ENCODE results near the gene PNMA8A.
"Not testable (repeated sequence)": the region's sequence is repeated elsewhere in the genome, so short reads cannot be mapped to it uniquely, and the experiment has no call there.

PNMA8A gene

DNA sequence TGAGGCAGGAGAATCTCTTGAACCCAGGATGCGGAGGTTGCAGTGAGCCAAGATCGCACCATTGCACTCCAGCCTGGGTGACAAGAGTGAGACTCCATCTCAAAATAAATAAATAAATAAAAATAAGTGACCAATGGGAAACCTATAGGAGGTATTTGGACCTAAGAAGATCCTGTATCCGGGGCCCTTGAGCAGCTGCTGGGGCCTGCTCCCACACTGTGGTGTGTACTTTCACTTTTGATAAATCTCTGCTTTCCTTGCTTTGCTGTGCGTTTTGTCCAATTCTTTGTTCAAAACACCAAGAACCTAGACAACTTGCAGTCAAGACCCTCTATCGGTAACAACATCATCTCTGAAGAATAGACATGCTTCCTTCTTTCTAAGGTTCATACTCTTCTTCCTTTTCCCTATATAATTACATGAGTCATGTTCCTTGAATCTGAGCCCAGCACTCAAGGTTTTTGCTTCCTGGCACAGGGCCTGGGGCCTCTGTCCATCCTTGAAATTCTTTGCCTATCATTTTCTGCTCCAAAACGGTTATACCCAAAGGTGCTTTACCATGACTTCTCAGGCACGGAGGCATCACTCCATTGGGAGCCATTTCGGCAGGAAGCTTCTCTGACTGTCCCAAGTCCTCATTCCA, 28.4 kb downstream of the PNMA8A start:
- no peak for DNase-seq
- in situ Hi-C loops (cut with MboI; ENCODE audit: low pct_unique_long_range_greater_than_20kb, low sequenced_read_pairs), result no loop called here

- in situ Hi-C loops (cut with MboI; ENCODE audit: low pct_unique_long_range_greater_than_20kb, low sequenced_read_pairs), result no loop called here
- DNase-seq, result no peak
Observed at GRCh38 chr19:46441866-46442265, 29.5 kb downstream of the PNMA8A start.

DNA sequence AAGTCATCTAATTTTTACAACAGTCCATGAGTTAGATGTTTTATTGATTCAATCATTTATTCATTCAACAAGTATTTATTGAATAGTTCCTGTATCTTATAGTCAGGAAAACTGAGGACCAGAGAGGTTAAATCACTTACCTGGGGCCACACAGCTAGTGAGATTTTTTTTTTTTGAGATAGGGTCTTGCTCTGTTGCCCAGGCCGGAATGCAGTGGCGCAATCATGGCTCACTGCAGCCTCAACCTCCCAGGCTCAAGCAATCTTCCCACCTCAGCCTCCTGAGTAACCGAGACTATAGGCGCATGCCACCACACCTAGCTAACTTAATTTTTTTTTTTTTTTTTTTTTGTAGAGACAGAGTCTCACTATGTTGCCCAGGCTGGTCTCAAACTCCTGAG, 35.7 kb downstream of the PNMA8A start:
- DNase-seq; in situ Hi-C loops (cut with MboI; ENCODE audit: low pct_unique_long_range_greater_than_20kb, low sequenced_read_pairs): not testable (repeated sequence)

DNA sequence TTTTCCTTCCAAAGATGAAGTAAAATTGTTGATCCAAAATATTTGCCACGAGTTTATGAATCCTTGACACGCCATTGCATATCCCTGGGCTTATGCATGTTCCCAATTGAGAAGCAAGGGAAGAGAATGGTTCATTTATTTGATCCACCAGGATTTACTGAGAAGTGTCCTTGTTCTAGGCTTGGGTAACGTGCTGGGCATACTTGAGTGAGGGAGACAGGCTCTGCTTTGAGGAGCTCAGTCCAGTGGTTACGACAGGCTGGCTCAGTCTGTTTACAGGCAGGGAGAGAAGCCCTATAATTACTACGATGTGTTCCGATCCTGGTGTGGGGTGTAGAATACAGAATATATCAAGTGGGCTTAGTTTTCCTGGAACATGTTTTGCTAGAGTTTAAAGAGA, 36.4 kb downstream of the PNMA8A start:
- in situ Hi-C loops (cut with MboI; ENCODE audit: low pct_unique_long_range_greater_than_20kb, low sequenced_read_pairs), result no loop called here
- DNase-seq, result no peak

- DNase-seq, result not testable (repeated sequence)
Observed at GRCh38 chr19:46433470-46433869, 37.9 kb downstream of the PNMA8A start.

GRCh38 chr19:46431824-46432223, 39.5 kb downstream of the PNMA8A start:
- in situ Hi-C loops (cut with MboI; ENCODE audit: low pct_unique_long_range_greater_than_20kb, low sequenced_read_pairs), result no loop called here
- DNase-seq, result peak; percentile 35

More at GRCh38 chr19:46433470-46433869, 37.9 kb downstream of the PNMA8A start:
- in situ Hi-C loops (cut with MboI; ENCODE audit: low pct_unique_long_range_greater_than_20kb, low sequenced_read_pairs), result not testable (repeated sequence)

DNA sequence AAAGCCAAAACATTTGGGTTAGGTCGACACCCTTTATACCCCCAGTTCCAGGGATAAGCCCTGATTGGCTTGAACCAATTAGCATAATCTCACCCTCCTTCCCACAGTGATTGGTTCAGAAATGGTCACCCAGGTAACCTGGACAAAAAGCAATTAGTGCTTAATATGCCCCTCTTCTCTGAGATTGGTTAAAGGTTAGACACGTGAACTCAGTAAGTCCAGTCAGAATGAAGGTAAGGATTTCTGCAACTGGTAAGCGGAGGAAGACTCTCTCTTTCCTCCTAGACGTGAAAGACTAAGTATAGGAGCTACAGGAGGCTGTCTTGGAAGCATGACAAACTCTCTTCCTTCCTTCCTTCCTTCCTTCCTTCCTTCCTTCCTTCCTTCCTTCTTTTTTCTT, 41.4 kb downstream of the PNMA8A start:
- in situ Hi-C loops (cut with MboI; ENCODE audit: low pct_unique_long_range_greater_than_20kb, low sequenced_read_pairs), result no loop called here
- no peak for DNase-seq

- in situ Hi-C loops (cut with MboI; ENCODE audit: low pct_unique_long_range_greater_than_20kb, low sequenced_read_pairs), result no loop called here
- DNase-seq, result peak; percentile 72
Observed at GRCh38 chr19:46428239-46429135, 42.9 kb downstream of the PNMA8A start, which contains the start of gene PNMA8C. PNMA8C (minus strand) TSS chr19:46428936; CDS start chr19:46428359, 577 bp downstream.

DNA sequence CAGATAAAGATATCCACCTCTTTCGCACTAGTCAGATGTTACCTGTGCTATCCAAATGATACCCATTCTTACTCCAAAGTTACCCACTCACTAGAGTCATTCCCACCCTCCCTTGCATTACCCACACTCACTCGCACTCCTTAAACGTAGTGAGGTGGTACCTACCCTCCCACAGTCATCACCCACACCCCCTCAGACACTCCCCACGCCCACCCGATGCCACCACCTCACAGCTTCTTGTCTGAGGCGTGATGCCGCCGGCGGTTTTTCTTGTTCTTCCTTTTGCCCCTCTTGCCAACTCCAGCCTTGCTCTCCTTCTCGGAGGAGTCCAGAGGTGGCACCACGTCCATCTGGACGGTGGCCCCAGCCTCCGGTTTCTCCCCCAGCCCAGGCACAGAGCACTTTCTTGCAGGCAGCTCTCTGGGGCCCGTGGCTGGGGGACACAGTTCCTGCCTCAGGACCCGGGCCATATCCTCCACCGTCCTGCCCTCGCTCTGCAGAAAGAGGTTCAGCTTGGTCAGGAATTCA, 43.8 kb downstream of the PNMA8A start:
- in situ Hi-C loops (cut with MboI; ENCODE audit: low pct_unique_long_range_greater_than_20kb, low sequenced_read_pairs), result no loop called here
- no peak for DNase-seq

GRCh38 chr19:46426506-46427162, 44.7 kb downstream of the PNMA8A start:
- peak; percentile 36 for DNase-seq
- in situ Hi-C loops (cut with MboI; ENCODE audit: low pct_unique_long_range_greater_than_20kb, low sequenced_read_pairs), result no loop called here

DNA sequence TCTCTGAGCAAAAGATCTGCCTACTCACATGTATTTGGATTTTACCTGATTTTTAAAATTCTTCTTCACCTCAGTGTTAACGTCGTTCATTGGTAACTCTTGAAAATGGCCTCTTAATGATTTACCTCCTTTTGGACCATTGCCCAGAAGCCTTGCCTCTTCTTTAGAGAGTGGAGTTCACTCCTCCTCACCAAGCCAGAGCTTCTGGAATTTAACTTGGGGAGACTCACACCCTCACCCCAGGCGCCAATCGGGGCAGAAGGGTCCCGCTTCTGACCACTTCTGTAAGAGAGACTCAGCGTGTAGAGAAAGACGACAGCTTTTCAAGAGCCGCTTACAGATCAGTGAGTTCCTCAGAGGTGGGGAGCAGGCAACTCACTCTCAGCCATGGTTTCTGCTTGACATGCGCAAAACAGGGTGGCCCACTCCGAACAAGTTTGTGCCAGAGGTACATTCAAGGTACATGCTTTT, 45.3 kb downstream of the PNMA8A start:
- no peak for DNase-seq
- in situ Hi-C loops (cut with MboI; ENCODE audit: low pct_unique_long_range_greater_than_20kb, low sequenced_read_pairs), result no loop called here

GRCh38 chr19:46423188-46423587, 48.2 kb downstream of the PNMA8A start:
- in situ Hi-C loops (cut with MboI; ENCODE audit: low pct_unique_long_range_greater_than_20kb, low sequenced_read_pairs), result no loop called here
- no peak for DNase-seq

DNA sequence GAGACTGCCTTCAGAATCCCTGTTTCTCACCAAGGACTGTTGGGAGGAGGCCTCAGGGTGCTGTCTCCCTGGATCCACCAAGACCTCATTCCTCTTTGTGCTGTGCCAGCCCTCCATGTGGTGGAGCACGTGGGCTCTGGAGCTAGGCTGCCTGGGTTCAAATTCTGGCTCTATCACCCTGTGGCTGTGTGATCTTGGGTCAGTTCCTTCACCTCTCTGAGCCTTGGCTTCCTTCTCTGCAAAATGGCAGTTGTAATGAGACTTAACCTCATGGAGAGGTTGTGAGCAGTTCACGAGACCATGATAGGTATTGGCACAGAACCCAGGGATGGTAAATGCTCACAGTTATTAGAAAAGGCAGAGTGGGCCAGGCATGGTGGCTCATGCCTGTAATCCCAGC, 49.0 kb downstream of the PNMA8A start:
- in situ Hi-C loops (cut with MboI; ENCODE audit: low pct_unique_long_range_greater_than_20kb, low sequenced_read_pairs), result no loop called here
- no peak for DNase-seq

DNA sequence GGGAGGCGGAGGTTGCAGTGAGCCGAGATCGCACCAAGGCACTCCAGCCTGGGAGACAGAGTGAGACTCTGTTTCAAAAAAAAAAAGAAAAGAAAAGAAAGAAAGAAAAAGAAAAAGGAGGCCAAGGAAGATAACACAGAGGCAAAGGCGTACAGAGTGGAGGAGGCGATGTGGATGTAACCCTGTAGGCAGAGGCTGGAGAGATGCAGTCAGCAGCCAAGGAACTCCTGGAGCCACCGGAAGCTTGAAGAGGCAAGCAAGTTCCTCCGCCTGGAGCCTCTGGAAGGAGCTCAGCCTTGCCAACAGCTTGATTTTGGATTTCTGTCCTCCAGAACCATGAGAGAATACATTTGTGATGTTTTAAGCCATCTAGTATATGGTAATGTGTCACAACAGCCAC, 51.3 kb downstream of the PNMA8A start:
- DNase-seq, result no peak
- in situ Hi-C loops (cut with MboI; ENCODE audit: low pct_unique_long_range_greater_than_20kb, low sequenced_read_pairs), result no loop called here

All from KBM-7 (cell line).